ENCODE results near the gene NACA.

Gene NACA

DNA sequence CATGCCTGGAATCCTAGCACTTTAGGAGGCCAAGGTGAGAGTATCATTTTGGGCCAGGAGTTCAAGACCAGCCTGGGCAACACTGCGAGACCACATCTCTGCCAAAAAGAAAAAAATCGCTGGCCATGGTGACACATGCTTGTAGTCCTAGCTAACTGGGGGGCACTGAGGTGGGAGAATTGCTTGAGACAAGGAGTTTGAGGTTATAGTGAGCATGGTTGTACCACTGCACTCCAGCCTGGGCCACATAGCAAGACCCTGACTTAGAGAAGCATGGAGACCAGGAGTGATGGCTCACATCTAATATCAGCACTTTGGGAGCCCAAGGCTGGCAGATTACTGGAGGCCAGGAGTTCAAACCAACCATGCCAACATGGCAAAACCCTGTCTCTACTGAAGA, 46.2 kb downstream of the NACA start:
- Histone ChIP-seq H3K9ac (no peak overlapping the region), H3K4me1 (ENCODE audit: low read depth, poor library complexity, severe bottlenecking) (peaks cover 91% of the 10 kb centered on the region), H3K36me3 (ENCODE audit: insufficient read depth) (peaks cover 52% of the 10 kb centered on the region), H3K4me2 (peak overlapping the region; percentile 24), H3K27ac (peak overlapping the region; percentile 25; the same call in 1 of the 2 replicates), H4K20me1 (ENCODE audit: insufficient read depth) (peaks cover 87% of the 10 kb centered on the region), H2AFZ (ENCODE audit: low read depth) (no peak overlapping the region), H3K4me3 (IDR thresholded peaks at IDR 0.05; ENCODE audit: insufficient read depth, low read depth, low read length) (no peak overlapping the region), H3K27me3 (ENCODE audit: insufficient read depth, low read depth) (no peaks in the 10 kb centered on the region), H3K79me2 (ENCODE audit: insufficient read depth, low read depth) (peaks cover 100% of the 10 kb centered on the region)
- TF ChIP-seq, protein P1, sequence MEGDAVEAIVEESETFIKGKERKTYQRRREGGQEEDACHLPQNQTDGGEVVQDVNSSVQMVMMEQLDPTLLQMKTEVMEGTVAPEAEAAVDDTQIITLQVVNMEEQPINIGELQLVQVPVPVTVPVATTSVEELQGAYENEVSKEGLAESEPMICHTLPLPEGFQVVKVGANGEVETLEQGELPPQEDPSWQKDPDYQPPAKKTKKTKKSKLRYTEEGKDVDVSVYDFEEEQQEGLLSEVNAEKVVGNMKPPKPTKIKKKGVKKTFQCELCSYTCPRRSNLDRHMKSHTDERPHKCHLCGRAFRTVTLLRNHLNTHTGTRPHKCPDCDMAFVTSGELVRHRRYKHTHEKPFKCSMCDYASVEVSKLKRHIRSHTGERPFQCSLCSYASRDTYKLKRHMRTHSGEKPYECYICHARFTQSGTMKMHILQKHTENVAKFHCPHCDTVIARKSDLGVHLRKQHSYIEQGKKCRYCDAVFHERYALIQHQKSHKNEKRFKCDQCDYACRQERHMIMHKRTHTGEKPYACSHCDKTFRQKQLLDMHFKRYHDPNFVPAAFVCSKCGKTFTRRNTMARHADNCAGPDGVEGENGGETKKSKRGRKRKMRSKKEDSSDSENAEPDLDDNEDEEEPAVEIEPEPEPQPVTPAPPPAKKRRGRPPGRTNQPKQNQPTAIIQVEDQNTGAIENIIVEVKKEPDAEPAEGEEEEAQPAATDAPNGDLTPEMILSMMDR (conservative IDR thresholded peaks at IDR 0.05; ENCODE audit: low read depth, low read length) = no peak

DNA sequence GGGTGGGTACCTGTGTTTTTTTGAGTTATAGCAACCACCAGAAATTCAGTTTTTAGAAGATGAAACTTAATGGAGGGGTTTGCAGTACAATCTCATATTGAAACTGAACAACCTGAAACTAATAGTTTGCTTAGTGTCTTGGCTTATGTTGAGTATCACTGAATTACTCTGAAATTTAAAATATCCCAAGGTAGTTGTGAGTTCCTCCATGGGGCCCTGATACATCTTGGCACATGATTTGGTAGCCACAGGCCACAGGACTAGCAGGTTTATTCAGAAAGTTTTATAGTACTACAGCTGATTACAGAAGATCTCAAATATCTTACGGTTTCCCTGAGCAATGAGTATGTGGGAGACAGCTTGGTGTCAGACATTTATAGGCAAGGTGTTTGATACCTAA, 47.4 kb downstream of the NACA start:
- H3K36me3 ChIP-seq (ENCODE audit: insufficient read depth) = peaks cover 55% of the 10 kb centered on the region
- no peaks in the 10 kb centered on the region for H3K27me3 ChIP-seq (ENCODE audit: insufficient read depth, low read depth)
- H3K79me2 ChIP-seq (ENCODE audit: insufficient read depth, low read depth) = peaks cover 100% of the 10 kb centered on the region
- no peak overlapping the region for H3K4me3 ChIP-seq (IDR thresholded peaks at IDR 0.05; ENCODE audit: insufficient read depth, low read depth, low read length)
- TF ChIP-seq, protein P1 (conservative IDR thresholded peaks at IDR 0.05; ENCODE audit: low read depth, low read length) = no peak
- H4K20me1 ChIP-seq (ENCODE audit: insufficient read depth) = peaks cover 92% of the 10 kb centered on the region
- peak overlapping the region; percentile 25; the same call in 1 of the 2 replicates for H3K27ac ChIP-seq
- H2AFZ ChIP-seq (ENCODE audit: low read depth) = no peak overlapping the region
- H3K4me2 ChIP-seq = peak overlapping the region; percentile 24; the same call in 1 of the 2 replicates
- H3K4me1 ChIP-seq (ENCODE audit: low read depth, poor library complexity, severe bottlenecking) = peaks cover 92% of the 10 kb centered on the region
- no peak overlapping the region for H3K9ac ChIP-seq

DNA sequence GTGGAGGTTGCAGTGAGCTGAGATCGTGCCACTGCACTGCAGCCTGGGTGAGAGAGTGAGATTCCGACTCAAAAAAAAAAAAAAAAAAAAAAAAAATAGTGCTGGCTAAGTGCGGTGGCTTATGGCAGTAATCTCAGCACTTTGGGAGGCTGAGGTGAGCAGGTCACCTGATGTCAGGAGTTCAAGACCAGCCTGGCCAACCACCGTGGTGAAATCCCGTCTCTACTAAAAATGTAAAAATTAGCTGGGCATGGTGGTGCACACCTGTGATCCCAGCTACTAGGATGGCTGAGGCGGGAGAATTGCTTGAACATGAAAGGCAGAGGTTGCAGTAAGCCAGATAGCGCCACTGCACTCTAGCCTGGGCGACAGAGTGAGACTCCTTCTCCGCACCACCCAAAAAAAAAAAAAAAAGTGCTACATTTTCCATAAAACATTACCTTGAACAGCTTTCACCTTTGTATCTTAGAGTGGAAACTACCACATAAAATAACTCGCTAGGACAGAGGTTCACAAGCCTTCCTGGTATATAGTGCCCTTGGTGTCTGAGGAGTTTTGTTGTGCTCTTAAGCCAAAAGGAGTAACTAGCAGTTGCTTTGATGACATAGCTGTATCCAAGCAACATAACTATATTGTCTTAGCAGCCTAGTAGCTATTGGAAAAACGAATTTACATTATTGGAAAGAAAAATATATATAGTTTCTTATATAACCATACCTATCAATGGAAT, 48.1 kb downstream of the NACA start:
- TF ChIP-seq, protein P1 (conservative IDR thresholded peaks at IDR 0.05; ENCODE audit: low read depth, low read length) = no peak
- peak overlapping the region; percentile 25; the same call in 1 of the 2 replicates for H3K27ac ChIP-seq
- peaks cover 92% of the 10 kb centered on the region for H4K20me1 ChIP-seq (ENCODE audit: insufficient read depth)
- no peak overlapping the region for H2AFZ ChIP-seq (ENCODE audit: low read depth)
- peaks cover 100% of the 10 kb centered on the region for H3K79me2 ChIP-seq (ENCODE audit: insufficient read depth, low read depth)
- peaks cover 92% of the 10 kb centered on the region for H3K4me1 ChIP-seq (ENCODE audit: low read depth, poor library complexity, severe bottlenecking)
- H3K9ac ChIP-seq = no peak overlapping the region
- no peaks in the 10 kb centered on the region for H3K27me3 ChIP-seq (ENCODE audit: insufficient read depth, low read depth)
- peak overlapping the region; percentile 24; the same call in 1 of the 2 replicates for H3K4me2 ChIP-seq
- H3K4me3 ChIP-seq (IDR thresholded peaks at IDR 0.05; ENCODE audit: insufficient read depth, low read depth, low read length) = no peak overlapping the region
- H3K36me3 ChIP-seq (ENCODE audit: insufficient read depth) = peaks cover 57% of the 10 kb centered on the region

DNA sequence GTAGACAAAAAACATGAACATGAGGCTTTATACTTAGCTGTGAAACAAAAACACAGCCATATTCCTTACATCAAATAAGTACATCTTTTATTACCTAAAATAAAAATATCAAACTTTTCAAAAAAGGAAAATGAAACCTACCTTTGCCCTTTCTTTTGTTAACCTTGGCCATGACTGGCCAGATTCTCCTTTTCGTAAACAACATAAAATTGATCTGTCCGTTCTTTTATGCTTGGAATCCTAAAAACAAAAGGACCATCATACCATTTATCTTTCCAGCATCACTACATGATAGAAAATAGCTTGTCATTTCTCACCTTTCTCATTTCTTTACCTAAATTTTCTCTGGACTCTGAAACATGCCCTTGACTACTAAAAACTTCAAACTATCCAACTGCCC, 53.5 kb downstream of the NACA start:
- H3K27ac ChIP-seq = peak overlapping the region; percentile 4; the same call in 1 of the 2 replicates
- peaks cover 60% of the 10 kb centered on the region; the same call in 1 of the 2 replicates for H3K36me3 ChIP-seq (ENCODE audit: insufficient read depth)
- peaks cover 79% of the 10 kb centered on the region for H4K20me1 ChIP-seq (ENCODE audit: insufficient read depth)
- H2AFZ ChIP-seq (ENCODE audit: low read depth) = no peak overlapping the region
- TF ChIP-seq, protein P1 (conservative IDR thresholded peaks at IDR 0.05; ENCODE audit: low read depth, low read length) = no peak
- H3K4me2 ChIP-seq = no peak overlapping the region
- H3K79me2 ChIP-seq (ENCODE audit: insufficient read depth, low read depth) = peaks cover 100% of the 10 kb centered on the region
- no peak overlapping the region for H3K4me3 ChIP-seq (IDR thresholded peaks at IDR 0.05; ENCODE audit: insufficient read depth, low read depth, low read length)
- no peak overlapping the region for H3K9ac ChIP-seq
- H3K27me3 ChIP-seq (ENCODE audit: insufficient read depth, low read depth) = no peaks in the 10 kb centered on the region
- peaks cover 70% of the 10 kb centered on the region for H3K4me1 ChIP-seq (ENCODE audit: low read depth, poor library complexity, severe bottlenecking)

Measured in KMS-11 (cell line).